HG03159 (cell line): ENCODE data around the gene RNF17.
"Not testable (repeated sequence)": the region's sequence is repeated elsewhere in the genome, so short reads cannot be mapped to it uniquely, and the experiment has no call there.

Experiments used
- ATAC-seq: cut with Tn5 transposase; IDR thresholded peaks from one replicate; pipeline ENCODE4 v1.9.1; 2021; ENCODE audit warnings: mild to moderate bottlenecking, moderate library complexity; ENCODE audit not compliant: unreplicated experiment

RNF17 gene

GRCh38 chr13:24763596-24764275, at the start of gene RNF17:
RNF17 (plus strand) TSS chr13:24764169; CDS start chr13:24764204, 35 bp downstream.
- ATAC-seq = no peak

GRCh38 chr13:24716011-24716410, 48.0 kb upstream of the RNF17 start:
- ATAC-seq = no peak

- no peak for ATAC-seq
These were observed 47.5 kb upstream of the RNF17 start for GRCh38 chr13:24716446-24716845.

GRCh38 chr13:24717217-24717616, 46.8 kb upstream of the RNF17 start:
- no peak for ATAC-seq

GRCh38 chr13:24718192-24718965, 45.6 kb upstream of the RNF17 start:
- no peak for ATAC-seq

- ATAC-seq = no peak
These were observed 44.8 kb upstream of the RNF17 start for GRCh38 chr13:24719139-24719538.

GRCh38 chr13:24723206-24723605, 40.8 kb upstream of the RNF17 start:
- ATAC-seq = no peak

GRCh38 chr13:24724714-24725113, 39.3 kb upstream of the RNF17 start:
- no peak for ATAC-seq

GRCh38 chr13:24725379-24725778, 38.6 kb upstream of the RNF17 start:
- ATAC-seq = no peak

- ATAC-seq = peak; percentile 95
These were observed 36.0 kb upstream of the RNF17 start for GRCh38 chr13:24727731-24728601.

- ATAC-seq = not testable (repeated sequence)
These were observed 32.9 kb upstream of the RNF17 start for GRCh38 chr13:24730873-24731567.

- no peak for ATAC-seq
These were observed 29.0 kb upstream of the RNF17 start for GRCh38 chr13:24734950-24735349.

GRCh38 chr13:24737042-24737441, 26.9 kb upstream of the RNF17 start:
- no peak for ATAC-seq

GRCh38 chr13:24738366-24738847, 25.6 kb upstream of the RNF17 start:
- no peak for ATAC-seq

GRCh38 chr13:24740014-24740890, 23.7 kb upstream of the RNF17 start:
- ATAC-seq = no peak

- no peak for ATAC-seq
These were observed 22.8 kb upstream of the RNF17 start for GRCh38 chr13:24741016-24741662.

- no peak for ATAC-seq
These were observed 22.2 kb upstream of the RNF17 start for GRCh38 chr13:24741791-24742190.

- no peak for ATAC-seq
These were observed 21.7 kb upstream of the RNF17 start for GRCh38 chr13:24742294-24742693.

GRCh38 chr13:24742977-24743376, 21.0 kb upstream of the RNF17 start:
- no peak for ATAC-seq
